Measurements from ENCODE around the gene PRAMEF5. TPM values are rescaled to one million over a fixed set of nuclear protein-coding genes. Genes with fewer than 3 reads are reported as not detected.
"Not testable (repeated sequence)": the region's sequence is repeated elsewhere in the genome, so short reads cannot be mapped to it uniquely, and the experiment has no call there.

The PRAMEF5 gene
- total RNA-seq, 1 experiment from 2014 or later, result not detected

- not testable (repeated sequence) for DNase-seq (ENCODE audit: low read depth)
Observed at GRCh38 chr1:13265124-13265523, 11.1 kb downstream of the PRAMEF5 start.

- not testable (repeated sequence) for DNase-seq (ENCODE audit: low read depth)
Observed at GRCh38 chr1:13277016-13277415, 23.0 kb downstream of the PRAMEF5 start.

- not testable (repeated sequence) for DNase-seq (ENCODE audit: low read depth)
Observed at GRCh38 chr1:13279617-13280016, 25.6 kb downstream of the PRAMEF5 start.

GRCh38 chr1:13285037-13285436, 31.0 kb downstream of the PRAMEF5 start, which contains the start of gene PRAMEF8:
TSS of gene PRAMEF8 (minus strand) at chr1:13285137. CDS start at chr1:13284091, 1,046 bp downstream.
- not testable (repeated sequence) for DNase-seq (ENCODE audit: low read depth)

- DNase-seq (ENCODE audit: low read depth), result not testable (repeated sequence)
Observed at GRCh38 chr1:13289030-13289429, 35.0 kb downstream of the PRAMEF5 start.

GRCh38 chr1:13297216-13297931, 43.4 kb downstream of the PRAMEF5 start:
- not testable (repeated sequence) for DNase-seq (ENCODE audit: low read depth)

GRCh38 chr1:13298699-13299098, 44.7 kb downstream of the PRAMEF5 start:
- DNase-seq (ENCODE audit: low read depth), result not testable (repeated sequence)

GRCh38 chr1:13302197-13302596, 48.2 kb downstream of the PRAMEF5 start:
- not testable (repeated sequence) for DNase-seq (ENCODE audit: low read depth)

GRCh38 chr1:13303239-13303638, 49.2 kb downstream of the PRAMEF5 start, which contains the start of gene PRAMEF33:
TSS of gene PRAMEF33 (plus strand) at chr1:13303539. CDS start at chr1:13305955, 2,416 bp downstream.
- not testable (repeated sequence) for DNase-seq (ENCODE audit: low read depth)

Small RNA genes within 50 kb of the gene (small RNA-seq; reads per million reads assigned to genes)
- gene RNU6-771P, result not detected

Other genes with a start within 250 kb of the PRAMEF5 start
- gene PRAMEF27, start 197.6 kb upstream of the PRAMEF5 start, total RNA-seq (2014; rRNA removed; shearing (Covaris generic)), result not detected in 2 replicates
- gene HNRNPCL3, start 193.4 kb upstream of the PRAMEF5 start, total RNA-seq (2014; rRNA removed; shearing (Covaris generic)), result not detected in 2 replicates
- gene PRAMEF25, start 183.4 kb upstream of the PRAMEF5 start, total RNA-seq (2014; rRNA removed; shearing (Covaris generic)), result not detected in 2 replicates
- gene HNRNPCL2, start 137.3 kb upstream of the PRAMEF5 start, total RNA-seq (2014; rRNA removed; shearing (Covaris generic)), result not detected in 2 replicates
- not detected in 2 replicates for gene PRAMEF26, start 98.2 kb upstream of the PRAMEF5 start, total RNA-seq (2014; rRNA removed; shearing (Covaris generic))
- not detected in 2 replicates for gene HNRNPCL4, start 88.6 kb upstream of the PRAMEF5 start, total RNA-seq (2014; rRNA removed; shearing (Covaris generic))
- gene PRAMEF9, start 82.3 kb upstream of the PRAMEF5 start, total RNA-seq (2014; rRNA removed; shearing (Covaris generic)), result not detected in 2 replicates
- not detected in 2 replicates for gene PRAMEF13, start 52.8 kb upstream of the PRAMEF5 start, total RNA-seq (2014; rRNA removed; shearing (Covaris generic))
- not detected in 2 replicates for gene PRAMEF18, start 28.0 kb upstream of the PRAMEF5 start, total RNA-seq (2014; rRNA removed; shearing (Covaris generic))
- gene PRAMEF8, start 30.9 kb downstream of the PRAMEF5 start, total RNA-seq (2014; rRNA removed; shearing (Covaris generic)), result not detected in 2 replicates
- not detected in 2 replicates for gene PRAMEF33, start 49.3 kb downstream of the PRAMEF5 start, total RNA-seq (2014; rRNA removed; shearing (Covaris generic))
- gene PRAMEF15, start 61.4 kb downstream of the PRAMEF5 start, total RNA-seq (2014; rRNA removed; shearing (Covaris generic)), result not detected in 2 replicates
- gene PRAMEF14, start 92.9 kb downstream of the PRAMEF5 start, total RNA-seq (2014; rRNA removed; shearing (Covaris generic)), result not detected in 2 replicates
- not detected in 2 replicates for gene PRAMEF19, start 117.7 kb downstream of the PRAMEF5 start, total RNA-seq (2014; rRNA removed; shearing (Covaris generic))
- gene PRAMEF17, start 135.4 kb downstream of the PRAMEF5 start, total RNA-seq (2014; rRNA removed; shearing (Covaris generic)), result not detected in 2 replicates
- gene PRAMEF20, start 156.3 kb downstream of the PRAMEF5 start, total RNA-seq (2014; rRNA removed; shearing (Covaris generic)), result not detected in 2 replicates

Data from HT1080 (cell line).